GM10847 (cell line): Measurements from ENCODE around the gene TAL1.

Experiments used
- POLR2A ChIP-seq: IDR thresholded peaks from 2 replicates; pipeline ENCODE4 v1.6.1; 2011; ENCODE audit not compliant: insufficient read length; ENCODE audit errors: extremely low read depth

The TAL1 gene

GRCh38 chr1:47232187-47232874 is at the start of gene TAL1:
TSS of gene TAL1 (minus strand) at chr1:47232225. CDS start at chr1:47225888, 6,337 bp downstream.
- no peak for TF ChIP-seq POLR2A

GRCh38 chr1:47280142-47280541 is 48.1 kb upstream of the TAL1 start:
- TF ChIP-seq POLR2A, result no peak

- no peak for TF ChIP-seq POLR2A
These were observed 44.8 kb upstream of the TAL1 start for GRCh38 chr1:47276850-47277249.

- TF ChIP-seq POLR2A, result no peak
These were observed 30.9 kb upstream of the TAL1 start for GRCh38 chr1:47262787-47263413.

GRCh38 chr1:47257224-47257623 is 25.2 kb upstream of the TAL1 start:
- no peak for TF ChIP-seq POLR2A

GRCh38 chr1:47252795-47253194 is 20.8 kb upstream of the TAL1 start:
- TF ChIP-seq POLR2A, result no peak

GRCh38 chr1:47252369-47252768 is 20.3 kb upstream of the TAL1 start:
- TF ChIP-seq POLR2A, result no peak

GRCh38 chr1:47249755-47250154 is 17.7 kb upstream of the TAL1 start:
- no peak for TF ChIP-seq POLR2A

GRCh38 chr1:47244339-47244862 is 12.4 kb upstream of the TAL1 start:
- TF ChIP-seq POLR2A, result no peak

GRCh38 chr1:47243910-47244309 is 11.9 kb upstream of the TAL1 start:
- no peak for TF ChIP-seq POLR2A

GRCh38 chr1:47241114-47242113 is 9.4 kb upstream of the TAL1 start:
- no peak for TF ChIP-seq POLR2A

GRCh38 chr1:47238935-47239592 is 7.0 kb upstream of the TAL1 start:
- TF ChIP-seq POLR2A, result no peak

- TF ChIP-seq POLR2A, result no peak
These were observed 3.8 kb upstream of the TAL1 start for GRCh38 chr1:47235806-47236205.

GRCh38 chr1:47235241-47235681 is 3.2 kb upstream of the TAL1 start:
- no peak for TF ChIP-seq POLR2A

- TF ChIP-seq POLR2A, result no peak
These were observed 1.2 kb upstream of the TAL1 start for GRCh38 chr1:47233186-47233585.
